HG02884 (cell line): ENCODE results near the gene TMEM232.
A peak's percentile ranks its signal among the peaks of the same experiment; 100 is the strongest.
"Not testable (repeated sequence)": the region's sequence is repeated elsewhere in the genome, so short reads cannot be mapped to it uniquely, and the experiment has no call there.

Experiments
- ATAC-seq: cut with Tn5 transposase; IDR thresholded peaks from one replicate; pipeline ENCODE4 v1.9.1; 2021; ENCODE audit warnings: mild to moderate bottlenecking, moderate library complexity; ENCODE audit not compliant: unreplicated experiment

Gene TMEM232

GRCh38 chr5:110726249-110727024, at the start of gene TMEM232:
Gene TMEM232 (minus strand): TSS chr5:110726671. CDS start chr5:110667352, 59,319 bp downstream.
- peak; percentile 100 for ATAC-seq

GRCh38 chr5:110770286-110770685, 43.8 kb upstream of the TMEM232 start:
- no peak for ATAC-seq

DNA sequence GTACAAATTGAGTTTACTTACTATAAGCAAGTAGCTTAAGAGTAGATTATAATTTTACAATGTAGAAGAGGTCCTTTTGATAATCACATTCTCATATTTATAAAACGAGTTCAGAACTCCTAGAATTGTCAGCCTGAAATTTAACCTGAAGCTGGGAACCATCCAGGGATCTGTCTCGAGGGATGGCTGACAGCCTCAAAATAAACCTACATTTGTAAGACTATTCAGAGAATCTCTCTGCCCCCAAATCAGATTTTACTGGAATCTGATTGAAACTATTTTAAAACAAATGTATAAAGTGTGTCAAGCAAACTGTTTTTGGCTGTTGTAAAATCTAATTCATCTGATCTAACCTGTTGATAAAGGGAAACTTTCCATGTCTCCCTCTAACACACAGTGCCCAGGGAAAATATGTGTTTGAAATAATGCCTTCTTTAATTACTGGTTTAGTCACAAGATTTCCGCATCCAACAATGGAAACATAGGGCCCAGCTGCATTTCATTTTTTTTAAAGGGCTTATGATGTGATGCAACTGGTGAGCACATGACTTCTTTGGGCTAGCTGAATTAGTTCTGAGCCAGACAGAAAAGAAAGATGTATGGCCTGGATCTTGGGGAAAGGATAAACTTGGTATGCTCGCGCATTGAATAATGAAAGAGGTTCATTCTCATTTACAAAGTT, 42.7 kb upstream of the TMEM232 start:
- no peak for ATAC-seq

- ATAC-seq, result no peak
Measured at GRCh38 chr5:110768138-110768860, 41.8 kb upstream of the TMEM232 start.

DNA sequence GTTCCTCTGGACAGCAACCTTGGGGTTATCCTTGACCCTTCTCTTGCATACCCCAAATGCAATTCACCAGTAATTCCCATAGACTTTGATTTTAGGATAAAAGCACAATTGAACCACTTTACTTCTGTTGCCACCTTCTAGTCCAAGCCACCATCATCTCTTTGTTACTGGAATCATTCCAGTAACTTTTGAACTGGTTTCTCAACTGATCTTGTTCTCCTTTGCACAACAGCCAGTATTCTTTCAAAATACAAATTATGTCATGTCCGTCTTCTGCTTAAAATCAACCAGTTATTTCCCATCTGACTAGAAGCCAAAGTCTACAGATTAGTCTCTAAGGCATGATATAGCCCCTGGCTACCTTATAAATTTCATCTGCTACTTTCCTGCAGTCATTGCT, 33.7 kb upstream of the TMEM232 start:
- ATAC-seq, result no peak

- no peak for ATAC-seq
Measured at GRCh38 chr5:110757118-110757729, 30.8 kb upstream of the TMEM232 start.

- ATAC-seq, result no peak
Measured at GRCh38 chr5:110754181-110754580, 27.7 kb upstream of the TMEM232 start.

- no peak for ATAC-seq
Measured at GRCh38 chr5:110753600-110753999, 27.1 kb upstream of the TMEM232 start.

DNA sequence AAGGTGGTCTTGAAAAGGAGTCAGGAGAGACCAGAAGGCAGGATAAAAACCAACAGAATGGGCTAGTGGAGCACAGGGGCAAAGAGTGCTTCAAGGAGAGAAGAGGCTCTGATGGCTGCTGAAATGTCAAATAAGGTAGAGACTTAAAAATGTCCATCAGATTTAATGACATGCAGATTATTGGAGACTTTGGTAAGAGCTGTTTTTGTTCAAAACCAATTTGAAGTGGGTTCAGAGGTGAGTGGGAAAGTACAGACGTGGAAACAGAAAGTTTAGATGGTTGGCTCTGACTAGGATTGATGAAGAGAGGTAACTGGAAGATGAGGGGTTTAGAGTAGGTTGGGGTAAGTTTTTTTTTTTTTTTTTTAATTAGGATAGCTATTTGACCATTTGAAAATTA, 26.5 kb upstream of the TMEM232 start:
- ATAC-seq, result peak; percentile 19

DNA sequence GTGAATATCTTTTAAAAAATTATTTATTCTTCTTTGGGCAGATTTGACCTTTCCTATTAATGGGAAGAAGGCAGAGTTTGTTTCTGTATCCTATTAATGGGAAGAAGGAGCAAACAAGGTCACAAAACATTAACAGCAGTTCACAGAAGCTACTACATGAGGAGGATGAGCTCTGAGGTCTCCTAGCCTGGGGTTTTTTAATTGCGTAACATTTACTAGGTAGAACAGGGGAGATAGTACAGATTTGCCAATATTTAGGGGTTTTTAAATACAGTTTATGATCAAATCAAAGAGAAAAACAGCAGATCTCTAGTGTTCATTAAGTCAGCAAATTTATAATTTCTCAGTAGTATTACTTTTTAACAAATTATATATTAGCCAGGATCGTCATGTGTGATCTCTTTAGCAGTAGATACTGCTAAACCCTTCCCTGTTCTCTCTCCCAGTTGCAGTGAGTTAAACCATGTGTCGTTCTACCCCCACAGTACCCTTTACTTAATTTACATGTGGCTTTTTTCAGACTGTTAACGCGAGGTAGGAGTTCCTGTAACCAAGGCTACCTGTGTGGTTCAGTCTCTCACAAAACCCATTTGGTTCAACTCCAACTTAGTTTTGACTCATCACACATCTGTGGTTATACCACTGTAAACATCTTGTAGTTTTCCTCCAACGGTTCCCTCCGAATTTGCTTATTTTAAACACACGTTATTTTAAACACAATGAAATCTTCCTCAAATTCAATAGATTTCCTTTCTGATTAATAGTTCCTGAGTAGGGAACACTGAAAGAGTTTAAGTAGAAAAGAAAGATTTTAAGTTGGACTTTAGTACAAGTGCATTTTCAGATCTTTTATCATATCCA, 25.7 kb upstream of the TMEM232 start:
- ATAC-seq, result peak; percentile 96

DNA sequence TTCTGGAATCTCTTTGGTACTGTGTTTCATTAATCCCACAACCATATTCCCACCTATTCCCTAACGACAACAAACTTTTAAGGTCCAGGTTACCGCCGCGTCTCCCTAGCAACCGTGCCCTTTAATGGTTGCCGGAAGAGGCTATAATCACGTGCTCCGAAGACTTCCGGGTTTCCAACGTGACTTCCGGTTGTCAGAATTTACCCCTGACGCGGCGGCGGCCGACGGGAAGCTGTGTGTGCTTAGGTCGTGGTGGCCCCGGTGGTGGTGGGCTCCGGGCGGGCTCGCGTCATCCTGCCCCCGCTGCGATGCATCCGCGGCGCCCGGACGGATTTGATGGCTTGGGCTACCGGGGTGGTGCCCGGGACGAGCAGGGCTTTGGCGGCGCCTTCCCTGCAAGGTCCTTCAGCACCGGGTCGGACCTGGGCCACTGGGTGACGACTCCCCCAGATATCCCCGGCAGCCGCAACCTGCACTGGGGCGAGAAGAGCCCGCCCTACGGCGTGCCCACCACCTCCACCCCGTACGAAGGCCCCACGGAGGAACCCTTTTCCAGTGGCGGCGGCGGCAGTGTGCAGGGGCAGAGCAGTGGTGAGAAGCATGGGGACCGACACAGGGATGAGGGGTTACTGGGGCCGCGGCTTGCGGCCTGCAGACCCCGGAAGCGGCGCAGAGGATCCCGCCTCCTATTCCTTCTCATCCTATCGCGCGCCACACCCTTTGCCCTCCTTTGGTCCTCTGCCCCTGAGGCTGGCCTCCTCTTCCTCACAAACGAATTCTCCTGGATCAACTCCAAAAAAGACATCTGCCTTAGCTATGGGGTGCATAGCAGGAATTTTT, 12.6 kb upstream of the TMEM232 start, which contains the start of gene SLC25A46:
TSS of gene SLC25A46 (plus strand) at position 196 of the 840 bp plus-strand sequence. CDS start at position 309, 113 bp downstream.
- ATAC-seq, result peak; percentile 92

DNA sequence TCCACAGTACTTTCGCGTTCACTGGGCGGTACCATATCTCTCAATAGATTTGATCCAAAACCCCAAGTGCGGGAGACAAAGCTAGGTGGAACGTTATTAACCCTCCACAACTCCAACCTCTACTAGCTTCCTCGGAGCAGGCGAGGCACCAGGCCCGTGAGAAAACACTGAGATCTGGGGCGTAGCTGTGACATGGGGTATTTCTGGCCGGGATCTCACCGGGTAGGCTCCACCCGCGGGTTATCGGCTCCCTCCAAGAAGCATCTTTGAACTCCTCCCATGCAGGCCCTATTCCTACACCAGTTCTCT, 12.0 kb upstream of the TMEM232 start:
- peak; percentile 59 for ATAC-seq

DNA sequence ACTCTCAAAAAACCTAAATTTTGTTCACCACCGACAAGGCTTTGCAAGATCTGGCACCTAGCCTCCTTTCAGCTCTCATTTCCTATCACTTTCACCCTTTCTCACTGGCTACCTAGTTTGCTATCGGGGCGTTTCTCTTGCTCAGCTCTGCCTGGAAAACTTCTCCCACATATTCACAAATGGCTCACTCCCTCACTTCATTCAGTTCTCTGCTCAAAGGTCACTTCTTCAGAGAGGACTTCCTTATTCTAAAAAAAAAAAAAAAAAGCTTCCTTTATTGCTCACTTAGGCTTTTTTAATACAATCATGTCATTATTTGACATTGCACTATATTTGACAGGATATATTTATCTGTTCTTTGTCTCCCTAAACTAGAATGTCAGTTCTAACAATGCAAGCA, 10.3 kb upstream of the TMEM232 start:
- no peak for ATAC-seq

DNA sequence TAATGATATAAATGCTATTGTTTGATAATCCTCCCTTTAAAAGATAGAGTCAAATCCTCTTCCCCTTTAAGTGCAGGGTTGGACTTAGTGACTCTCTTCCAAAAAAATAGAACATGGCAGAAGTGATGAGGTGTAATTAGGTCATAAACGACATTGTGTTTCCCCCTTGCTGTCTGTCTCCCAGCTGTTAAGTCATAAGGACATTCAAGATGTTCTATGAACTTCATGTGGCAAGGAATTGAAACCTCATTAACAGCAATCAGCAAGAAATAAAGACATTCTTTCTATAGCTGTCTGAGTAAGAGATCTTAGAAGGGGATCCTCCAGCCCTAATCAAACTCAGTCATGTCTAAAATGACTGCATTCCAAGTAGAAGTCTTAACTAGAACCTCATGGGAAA, 9.1 kb upstream of the TMEM232 start:
- no peak for ATAC-seq

- ATAC-seq, result no peak
Measured at GRCh38 chr5:110734101-110734500, 7.6 kb upstream of the TMEM232 start.

GRCh38 chr5:110731499-110731898, 5.0 kb upstream of the TMEM232 start:
- ATAC-seq, result not testable (repeated sequence)

GRCh38 chr5:110727025-110727314, 499 bp upstream of the TMEM232 start:
- ATAC-seq, result peak; percentile 52

DNA sequence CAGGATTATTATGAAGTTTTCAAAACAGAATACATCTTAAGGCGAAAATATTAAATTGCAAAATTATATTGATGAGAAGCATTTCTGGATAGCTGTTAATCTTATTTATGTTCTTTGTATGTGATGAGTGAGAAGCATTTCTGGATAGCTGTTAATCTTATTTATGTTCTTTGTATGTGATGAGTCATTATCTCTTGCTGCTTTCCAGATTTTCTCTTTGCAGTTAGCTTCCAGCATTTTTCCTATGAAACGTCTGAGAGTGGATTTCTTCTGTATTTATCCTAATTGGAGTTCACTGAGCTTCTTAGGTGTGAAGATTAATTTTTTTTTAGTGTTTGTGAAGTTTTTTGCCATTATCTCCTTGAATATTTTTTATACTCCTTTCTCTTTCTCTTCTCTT, 8.2 kb downstream of the TMEM232 start:
- no peak for ATAC-seq
